ENCODE results near the gene PRR5L.

DNA sequence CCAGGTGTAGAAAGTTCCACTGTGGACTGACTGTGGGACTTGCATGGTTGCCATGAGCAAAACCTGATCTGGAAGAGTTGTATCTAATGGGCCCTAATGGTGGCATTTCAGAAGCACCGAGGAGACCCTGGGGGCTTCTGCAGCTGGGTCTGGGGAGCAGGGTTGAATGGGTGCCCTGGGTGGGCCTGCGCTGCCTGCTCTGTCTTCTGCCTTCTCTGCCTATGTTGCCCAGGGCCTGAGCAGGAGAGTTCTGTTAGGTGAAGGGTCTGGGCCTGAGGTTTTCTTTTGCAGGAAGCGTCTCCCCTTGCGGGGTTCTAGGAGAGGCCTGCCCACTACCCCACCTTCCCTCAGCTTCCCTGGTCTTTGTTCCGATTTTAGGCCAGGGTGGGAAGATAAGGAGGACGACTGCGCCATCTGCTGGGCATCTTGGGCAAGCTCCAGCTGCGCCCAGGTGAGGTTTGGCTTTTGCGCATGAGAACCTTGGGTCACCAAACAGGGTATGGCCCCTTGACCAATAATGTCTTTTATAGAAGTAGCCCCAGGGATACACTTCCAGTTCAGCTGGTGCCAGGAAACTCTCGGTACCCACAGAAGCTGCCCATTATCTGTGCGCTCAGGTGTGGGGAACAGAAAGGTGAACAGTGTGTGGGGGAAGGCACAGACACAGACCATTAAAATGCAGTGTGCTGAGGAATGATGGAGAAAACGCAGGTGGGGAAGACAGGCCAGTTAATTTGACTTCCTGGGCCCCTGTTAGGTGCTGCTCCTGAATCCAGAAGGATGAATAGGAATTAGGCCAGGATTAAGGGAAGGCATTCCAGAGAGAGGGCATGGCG lies 30.1 kb upstream of the PRR5L start:
- TF ChIP-seq, protein P1, sequence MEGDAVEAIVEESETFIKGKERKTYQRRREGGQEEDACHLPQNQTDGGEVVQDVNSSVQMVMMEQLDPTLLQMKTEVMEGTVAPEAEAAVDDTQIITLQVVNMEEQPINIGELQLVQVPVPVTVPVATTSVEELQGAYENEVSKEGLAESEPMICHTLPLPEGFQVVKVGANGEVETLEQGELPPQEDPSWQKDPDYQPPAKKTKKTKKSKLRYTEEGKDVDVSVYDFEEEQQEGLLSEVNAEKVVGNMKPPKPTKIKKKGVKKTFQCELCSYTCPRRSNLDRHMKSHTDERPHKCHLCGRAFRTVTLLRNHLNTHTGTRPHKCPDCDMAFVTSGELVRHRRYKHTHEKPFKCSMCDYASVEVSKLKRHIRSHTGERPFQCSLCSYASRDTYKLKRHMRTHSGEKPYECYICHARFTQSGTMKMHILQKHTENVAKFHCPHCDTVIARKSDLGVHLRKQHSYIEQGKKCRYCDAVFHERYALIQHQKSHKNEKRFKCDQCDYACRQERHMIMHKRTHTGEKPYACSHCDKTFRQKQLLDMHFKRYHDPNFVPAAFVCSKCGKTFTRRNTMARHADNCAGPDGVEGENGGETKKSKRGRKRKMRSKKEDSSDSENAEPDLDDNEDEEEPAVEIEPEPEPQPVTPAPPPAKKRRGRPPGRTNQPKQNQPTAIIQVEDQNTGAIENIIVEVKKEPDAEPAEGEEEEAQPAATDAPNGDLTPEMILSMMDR (IDR thresholded peaks at IDR 0.05; ENCODE audit: insufficient read depth, low read length): peak; percentile 87
- TF ChIP-seq, protein P2, sequence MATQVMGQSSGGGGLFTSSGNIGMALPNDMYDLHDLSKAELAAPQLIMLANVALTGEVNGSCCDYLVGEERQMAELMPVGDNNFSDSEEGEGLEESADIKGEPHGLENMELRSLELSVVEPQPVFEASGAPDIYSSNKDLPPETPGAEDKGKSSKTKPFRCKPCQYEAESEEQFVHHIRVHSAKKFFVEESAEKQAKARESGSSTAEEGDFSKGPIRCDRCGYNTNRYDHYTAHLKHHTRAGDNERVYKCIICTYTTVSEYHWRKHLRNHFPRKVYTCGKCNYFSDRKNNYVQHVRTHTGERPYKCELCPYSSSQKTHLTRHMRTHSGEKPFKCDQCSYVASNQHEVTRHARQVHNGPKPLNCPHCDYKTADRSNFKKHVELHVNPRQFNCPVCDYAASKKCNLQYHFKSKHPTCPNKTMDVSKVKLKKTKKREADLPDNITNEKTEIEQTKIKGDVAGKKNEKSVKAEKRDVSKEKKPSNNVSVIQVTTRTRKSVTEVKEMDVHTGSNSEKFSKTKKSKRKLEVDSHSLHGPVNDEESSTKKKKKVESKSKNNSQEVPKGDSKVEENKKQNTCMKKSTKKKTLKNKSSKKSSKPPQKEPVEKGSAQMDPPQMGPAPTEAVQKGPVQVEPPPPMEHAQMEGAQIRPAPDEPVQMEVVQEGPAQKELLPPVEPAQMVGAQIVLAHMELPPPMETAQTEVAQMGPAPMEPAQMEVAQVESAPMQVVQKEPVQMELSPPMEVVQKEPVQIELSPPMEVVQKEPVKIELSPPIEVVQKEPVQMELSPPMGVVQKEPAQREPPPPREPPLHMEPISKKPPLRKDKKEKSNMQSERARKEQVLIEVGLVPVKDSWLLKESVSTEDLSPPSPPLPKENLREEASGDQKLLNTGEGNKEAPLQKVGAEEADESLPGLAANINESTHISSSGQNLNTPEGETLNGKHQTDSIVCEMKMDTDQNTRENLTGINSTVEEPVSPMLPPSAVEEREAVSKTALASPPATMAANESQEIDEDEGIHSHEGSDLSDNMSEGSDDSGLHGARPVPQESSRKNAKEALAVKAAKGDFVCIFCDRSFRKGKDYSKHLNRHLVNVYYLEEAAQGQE (IDR thresholded peaks at IDR 0.05; ENCODE audit: insufficient replicate concordance, low read depth): no peak
- TF ChIP-seq SPI1 (IDR thresholded peaks at IDR 0.05; ENCODE audit: borderline replicate concordance, low read depth) (no peak), POLR2AphosphoS5 (IDR thresholded peaks at IDR 0.05; ENCODE audit: low read depth) (no peak), GABPA (IDR thresholded peaks at IDR 0.05; ENCODE audit: low read depth) (no peak)
